ENCODE measurements around the gene POLR1A. TPM values are rescaled to one million over a fixed set of nuclear protein-coding genes. Genes with fewer than 3 reads are reported as not detected.

POLR1A gene
- total and polyA plus RNA-seq, 2 of the 13 experiments (the other 11 are each of a cell fraction or from before 2014, with no cell fraction given), result 7.2 to 39.9 TPM

DNA sequence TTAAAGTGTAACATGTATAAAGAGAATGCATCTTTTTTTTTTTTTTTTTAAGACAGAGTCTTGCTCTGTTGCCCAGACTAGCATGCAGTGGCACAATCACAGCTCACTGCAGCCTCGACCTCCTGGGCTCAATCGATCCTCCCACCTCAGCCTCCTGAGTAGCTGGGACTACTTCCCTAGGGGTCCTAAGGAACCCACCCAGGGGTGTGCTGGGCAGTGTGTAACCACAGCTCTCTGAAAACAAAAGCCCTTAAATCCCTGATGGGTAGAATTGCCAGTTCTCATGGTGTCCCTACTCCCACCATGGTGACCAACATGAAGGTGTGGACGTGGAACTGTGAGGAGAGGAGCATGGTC lies 111.3 kb downstream of the POLR1A start:
- H4K20me1 ChIP-seq (ENCODE audit: insufficient read depth, low read length), result no peaks in the 10 kb centered on the region
- no peak overlapping the region for H3K27ac ChIP-seq (ENCODE audit: extremely low read length, insufficient read depth, low read length)
- DNase-seq (ENCODE audit: low spot score), result no peak
- ChIA-PET CTCF (ENCODE audit: low intra/inter-chr PET ratio, low total read pairs) (no interaction called here), POLR2A (no interaction called here)
- in situ Hi-C loops (cut with HindIII; ENCODE audit: extremely low pct_ligation_motif_present, low pct_unique_long_range_greater_than_20kb), result no loop called here
- no peak overlapping the region for H3K9ac ChIP-seq (ENCODE audit: insufficient read depth, low read depth, low read length)
- no peak overlapping the region for H3K4me2 ChIP-seq (ENCODE audit: low read depth, low read length)
- TF ChIP-seq GTF2F1 (IDR thresholded peaks at IDR 0.05; ENCODE audit: low read length) (no peak), CBFB (CRISPR knock-in tag; IDR thresholded peaks at IDR 0.05) (no peak), ZNF383 (CRISPR knock-in tag; IDR thresholded peaks at IDR 0.05; ENCODE audit: borderline replicate concordance) (no peak), ZNF687 (CRISPR knock-in tag; IDR thresholded peaks at IDR 0.05) (no peak), BCL3 (CRISPR knock-in tag; IDR thresholded peaks at IDR 0.05) (no peak), ZNF770 (CRISPR knock-in tag; IDR thresholded peaks at IDR 0.05) (no peak), ZNF446 (CRISPR knock-in tag; IDR thresholded peaks at IDR 0.05) (no peak), SP1 (IDR thresholded peaks at IDR 0.05) (no peak), SP1 (CRISPR knock-in tag; IDR thresholded peaks at IDR 0.05) (no peak), POLR2AphosphoS5 (IDR thresholded peaks at IDR 0.05; ENCODE audit: low read depth, low read length) (no peak), ZNF724P (CRISPR knock-in tag; IDR thresholded peaks at IDR 0.05; ENCODE audit: borderline replicate concordance) (no peak), NRL (CRISPR knock-in tag; IDR thresholded peaks at IDR 0.05; ENCODE audit: borderline replicate concordance) (no peak)
- H2AFZ ChIP-seq (ENCODE audit: low read length), result no peak overlapping the region
- no peaks in the 10 kb centered on the region for H3K36me3 ChIP-seq (replicated peaks in 1 of 2; ENCODE audit: control insufficient read depth in 1 of 2, insufficient read depth in 2 of 2, low read length in 2 of 2)
- intact Hi-C loops (cut with micrococcal nuclease; ENCODE audit: unreplicated experiment), result no loop called here
- no peak overlapping the region for H3K4me3 ChIP-seq (replicated peaks in 1 of 3; ENCODE audit: insufficient read depth in 1 of 3, low read depth in 2 of 3, low read length in 3 of 3)
- no peaks in the 10 kb centered on the region for H3K79me2 ChIP-seq (ENCODE audit: insufficient read depth, low read length)
- no peak for ATAC-seq
- H3K27me3 ChIP-seq (ENCODE audit: control insufficient read depth in 1 of 2, insufficient read depth in 2 of 2, low read length in 2 of 2), result peaks cover 0 to 8% of the 10 kb centered on the region in 2 experiments; a peak in 3 of 5 replicates
- no peak for FAIRE-seq
- WGBS (ENCODE audit: low lambda C conversion rate), result 8% methylated on average over 3 of the region's 3 CpGs
- no peaks in the 10 kb centered on the region for H3K4me1 ChIP-seq (ENCODE audit: insufficient read depth, low read length)
- BruUV-seq (replicated peaks), result no TSS peak
- no peaks in the 10 kb centered on the region for H3K9me3 ChIP-seq (ENCODE audit: low read length)
